SW480 (cell line): ENCODE data around the gene RGS1.

Source experiments
- DNase-seq: peaks from one replicate; pipeline ENCODE4 v3.0.0-alpha.2; 2016; ENCODE audit warnings: low spot score

Gene RGS1

GRCh38 chr1:192575499-192576189 lies at the start of gene RGS1:
Gene RGS1, plus strand, starts transcription at chr1:192575773. Its CDS starts 20 bp downstream, at chr1:192575793.
- no peak for DNase-seq

- DNase-seq = no peak
These were observed 48.3 kb upstream of the RGS1 start for GRCh38 chr1:192527111-192527795.

DNA sequence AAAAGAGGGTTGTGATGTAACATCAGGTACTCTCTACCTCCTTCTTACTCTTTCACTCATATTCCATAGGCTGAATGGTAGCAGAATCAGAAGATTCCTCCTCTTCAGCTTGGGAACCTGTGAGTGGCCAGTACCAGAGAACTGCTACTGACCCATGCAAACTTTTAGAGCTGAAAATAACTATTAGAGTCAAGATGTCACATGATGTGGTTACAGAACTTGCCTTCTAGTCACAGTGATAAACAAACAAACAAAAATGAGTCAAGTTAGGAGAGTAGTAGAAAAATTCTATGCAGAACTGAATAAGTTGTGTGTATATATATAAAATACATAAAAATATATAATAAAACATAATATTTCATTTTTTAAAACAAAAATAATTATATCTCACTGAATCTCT lies 47.6 kb upstream of the RGS1 start:
- DNase-seq = no peak

DNA sequence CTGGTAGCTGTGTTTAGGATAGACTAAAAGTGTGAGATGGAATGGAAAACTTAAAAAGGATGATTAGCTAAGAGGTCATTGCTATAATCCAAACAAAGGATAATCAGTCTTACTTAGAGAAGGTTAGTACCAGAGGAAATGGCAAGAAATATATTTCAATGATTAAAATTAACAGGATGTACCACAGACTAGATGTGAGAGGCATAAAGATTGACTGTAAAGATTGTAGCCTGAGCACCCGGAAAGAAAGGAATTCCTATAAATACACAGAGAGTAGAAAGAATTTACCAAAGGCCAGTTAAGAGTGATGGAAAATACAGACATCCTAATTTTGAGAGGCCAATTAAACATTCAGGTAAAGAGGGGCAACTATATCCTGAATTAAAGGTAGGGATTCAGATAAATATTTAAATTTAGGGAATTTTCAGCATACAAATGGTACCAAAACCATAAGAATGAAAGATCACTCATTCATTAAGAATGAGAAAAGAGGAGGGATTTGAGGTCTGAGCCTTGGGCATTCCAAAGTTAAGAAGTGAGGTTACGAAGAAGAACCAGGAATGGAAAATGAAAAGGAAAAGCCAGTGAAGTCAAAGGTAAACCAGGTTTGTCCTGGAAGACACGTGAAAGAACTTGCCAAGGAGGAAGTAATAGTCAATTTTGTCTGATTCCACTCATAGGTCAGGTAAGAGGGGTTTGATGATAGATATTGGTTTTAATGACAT lies 46.4 kb upstream of the RGS1 start:
- no peak for DNase-seq

GRCh38 chr1:192529811-192530210 lies 45.8 kb upstream of the RGS1 start:
- DNase-seq = no peak

- DNase-seq = no peak
These were observed 45.3 kb upstream of the RGS1 start for GRCh38 chr1:192530254-192530653.

DNA sequence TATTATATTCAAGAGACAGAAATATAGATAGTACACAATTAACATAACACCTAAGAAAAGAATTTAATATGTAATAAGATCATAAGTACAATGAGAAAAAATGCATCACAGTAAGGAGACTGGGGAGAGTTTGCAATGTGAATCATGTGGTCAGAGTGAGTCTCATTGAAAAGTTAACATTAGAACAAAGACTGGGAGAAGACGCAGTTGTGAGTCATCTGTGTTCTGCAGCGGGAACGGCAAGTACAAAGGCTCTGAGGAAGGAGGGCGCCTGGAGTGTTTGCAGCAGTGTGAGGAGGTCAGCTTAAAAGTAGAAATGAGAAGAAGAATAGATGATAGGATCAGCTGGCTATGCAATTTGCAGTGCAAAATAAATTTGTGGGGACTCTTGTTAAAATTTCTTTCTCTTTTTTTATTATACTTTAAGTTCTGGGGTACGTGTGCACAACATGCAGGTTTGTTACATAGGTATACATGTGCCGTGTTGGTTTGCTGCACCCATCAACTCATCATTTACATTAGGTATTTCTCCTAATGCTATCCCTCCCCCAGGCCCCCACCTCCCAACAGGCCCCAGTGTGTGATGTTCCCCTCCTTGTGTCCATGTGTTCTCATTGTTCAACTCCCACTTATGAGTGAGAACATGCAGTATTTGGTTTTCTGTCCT lies 44.4 kb upstream of the RGS1 start:
- DNase-seq = peak; percentile 70

GRCh38 chr1:192534666-192535065 lies 40.9 kb upstream of the RGS1 start:
- DNase-seq = no peak

DNA sequence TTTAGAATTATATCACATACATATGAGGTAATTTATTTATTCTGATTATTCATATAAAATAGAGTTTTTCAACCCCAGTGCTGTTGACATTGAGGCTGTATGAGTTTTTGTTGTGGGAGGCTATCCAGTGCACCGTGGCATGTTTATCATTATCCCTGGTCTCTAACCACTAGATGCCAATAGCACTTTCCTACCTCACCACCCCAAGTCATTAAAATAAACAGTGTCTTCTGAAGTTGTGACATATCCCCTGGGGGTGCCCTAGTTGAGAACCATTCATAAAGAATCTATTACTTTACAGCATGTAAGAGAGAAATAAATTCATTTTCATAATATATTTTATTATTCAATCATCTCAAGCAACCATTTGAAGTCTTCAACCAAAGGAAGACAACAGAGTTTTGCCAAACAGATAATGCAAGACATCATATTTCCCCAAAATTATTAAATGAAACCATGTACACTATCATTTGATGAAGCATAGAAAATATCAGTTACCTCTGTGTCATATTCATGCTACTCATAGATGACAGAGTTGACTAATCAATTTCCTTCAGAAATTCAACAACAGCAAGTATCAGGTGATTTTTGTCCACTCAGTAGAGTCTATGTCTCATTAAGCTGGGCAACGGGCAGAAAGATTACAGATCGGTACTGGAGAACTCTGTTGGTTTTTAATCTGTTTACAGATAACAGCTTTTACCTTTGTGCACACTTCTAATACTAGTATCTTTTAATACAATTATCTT lies 39.5 kb upstream of the RGS1 start:
- no peak for DNase-seq

GRCh38 chr1:192538407-192539296 lies 36.9 kb upstream of the RGS1 start:
- no peak for DNase-seq

- DNase-seq = peak; percentile 60
These were observed 36.1 kb upstream of the RGS1 start for GRCh38 chr1:192539297-192540092.

DNA sequence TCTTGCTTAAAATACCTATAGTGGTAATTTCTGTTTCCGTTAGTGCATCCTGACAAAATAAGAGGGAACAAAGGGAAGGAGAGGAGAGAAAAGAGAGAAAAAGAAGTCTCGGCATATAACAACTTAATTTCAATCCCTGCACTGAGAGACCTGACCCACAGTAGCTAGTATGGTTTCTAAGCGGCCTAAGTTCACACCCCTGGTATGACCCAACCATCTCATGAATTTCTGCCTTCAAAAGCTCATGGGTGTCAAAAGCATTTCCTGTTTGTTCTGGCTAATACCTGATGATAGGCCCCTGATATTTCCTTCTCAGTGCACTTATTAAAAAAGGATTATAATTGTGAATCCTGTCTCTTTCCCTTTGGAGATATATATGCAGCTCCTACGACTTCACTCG lies 32.1 kb upstream of the RGS1 start:
- DNase-seq = no peak

DNA sequence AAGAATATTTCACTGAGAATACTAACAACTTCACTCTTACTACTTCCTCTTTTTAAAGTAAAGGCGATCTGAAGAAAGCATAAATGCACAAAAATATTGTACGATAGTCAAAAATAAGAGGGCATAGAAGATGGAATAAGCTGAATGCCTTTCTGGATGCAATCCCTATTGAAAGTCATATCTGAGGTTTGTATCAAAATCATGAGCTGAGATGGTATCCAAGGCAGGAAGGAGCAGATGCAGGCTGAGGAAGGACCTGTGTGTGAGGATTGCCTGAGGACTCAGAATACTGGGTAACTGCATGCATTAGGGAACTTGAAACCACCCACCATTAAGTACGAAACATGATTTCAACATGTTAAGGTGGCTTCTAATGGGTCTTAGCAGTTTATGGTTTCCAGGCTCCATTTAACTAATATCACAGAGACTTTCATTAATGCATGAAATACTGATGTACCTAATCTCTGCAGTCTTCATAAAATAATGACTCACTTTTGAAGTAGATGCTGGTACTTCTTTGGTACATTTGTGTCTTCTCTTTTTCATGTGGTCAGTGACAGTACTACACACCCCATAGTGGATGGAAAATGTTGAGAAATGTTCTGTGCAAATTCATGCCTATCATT lies 29.6 kb upstream of the RGS1 start:
- DNase-seq = no peak

DNA sequence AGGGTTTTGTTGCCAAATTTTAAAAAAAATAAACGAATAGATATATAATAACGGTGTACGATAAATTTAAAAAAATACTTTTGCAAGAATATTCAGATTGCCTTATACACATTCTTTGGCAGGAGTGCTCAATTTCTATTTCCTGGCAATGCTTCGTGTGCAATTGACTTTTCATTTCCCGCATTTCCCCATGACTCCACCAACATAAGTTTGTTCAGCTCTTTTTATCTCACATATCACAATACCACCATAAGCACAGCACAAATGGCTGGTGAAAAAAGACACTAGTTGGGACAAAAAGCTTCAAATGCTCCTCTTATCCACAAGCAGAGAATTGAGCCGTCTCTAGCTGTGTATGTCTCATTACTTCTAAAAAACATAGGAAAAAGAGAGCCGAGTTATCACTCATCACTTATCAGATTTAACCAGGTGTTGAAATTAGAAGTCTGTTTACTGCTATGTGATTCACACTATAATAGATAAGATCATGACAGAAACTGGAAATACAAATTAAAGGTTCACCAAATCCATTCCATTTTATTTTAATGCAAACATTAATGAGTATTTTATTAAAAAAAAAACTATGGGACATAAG lies 28.9 kb upstream of the RGS1 start:
- no peak for DNase-seq

DNA sequence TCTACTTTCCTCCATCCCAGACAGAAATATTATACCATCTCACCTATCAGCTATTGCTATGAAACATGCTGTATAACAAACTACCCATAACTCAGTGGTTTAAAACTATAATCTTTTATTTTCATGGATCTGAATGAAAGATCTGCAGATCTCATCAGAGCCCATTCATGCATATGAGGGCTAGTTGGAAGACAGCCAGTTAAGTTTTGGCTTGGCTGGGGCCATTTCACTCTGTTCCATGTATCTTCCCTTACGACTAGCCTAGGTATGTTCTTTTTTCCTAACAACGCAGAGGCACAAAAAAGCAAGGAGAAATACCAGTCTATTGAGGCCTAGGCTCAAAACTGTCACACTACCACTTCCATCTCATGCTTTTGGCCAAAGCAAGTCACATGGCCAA lies 28.1 kb upstream of the RGS1 start:
- no peak for DNase-seq

DNA sequence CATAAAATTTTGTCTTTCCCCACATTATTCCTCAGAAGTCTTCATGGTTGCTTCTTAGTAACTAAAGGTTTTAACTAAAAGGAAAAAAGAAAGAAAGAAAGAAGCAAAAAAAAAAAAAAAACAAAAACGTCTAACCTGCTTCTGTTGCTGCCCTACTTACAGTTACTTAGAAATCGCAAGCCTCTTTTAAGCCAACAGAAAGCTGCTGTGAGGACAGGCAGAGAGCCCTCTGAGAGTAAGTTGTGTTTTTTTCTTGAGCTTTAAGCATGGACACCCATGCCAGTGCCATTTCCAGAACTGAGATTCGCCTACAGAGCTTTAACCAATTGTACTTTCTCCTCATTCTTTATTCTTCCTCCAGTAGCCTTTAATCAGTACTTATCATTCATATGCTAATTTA lies 25.6 kb upstream of the RGS1 start:
- no peak for DNase-seq

DNA sequence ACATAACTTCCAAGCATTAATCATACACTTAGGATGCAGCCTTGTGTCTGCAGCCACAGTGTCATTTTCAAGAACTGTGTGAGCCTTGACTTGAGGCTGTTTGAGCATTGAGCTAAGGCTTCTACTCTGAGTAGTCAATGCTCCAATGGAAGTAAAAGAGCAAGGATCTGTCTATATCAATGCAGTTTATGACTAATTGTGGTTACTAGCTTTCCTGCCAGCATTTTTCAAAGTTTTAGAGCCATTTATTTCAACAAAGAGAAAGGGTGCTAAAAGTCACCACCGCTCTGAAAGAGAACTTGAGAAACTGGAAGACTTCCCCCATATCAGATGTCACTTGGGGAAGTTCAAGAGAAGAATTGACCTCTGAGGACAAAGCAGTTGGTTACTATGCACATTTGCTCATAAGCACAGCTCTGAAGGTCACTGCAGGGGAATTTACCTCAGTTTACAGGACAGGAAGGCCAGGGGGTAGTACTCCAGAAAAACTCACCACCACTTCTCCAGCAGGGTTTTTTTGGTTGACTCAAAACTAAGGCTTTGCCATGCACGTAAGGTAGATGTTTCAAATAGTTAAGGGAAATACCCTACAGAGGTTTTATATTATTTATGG lies 24.5 kb upstream of the RGS1 start:
- no peak for DNase-seq

DNA sequence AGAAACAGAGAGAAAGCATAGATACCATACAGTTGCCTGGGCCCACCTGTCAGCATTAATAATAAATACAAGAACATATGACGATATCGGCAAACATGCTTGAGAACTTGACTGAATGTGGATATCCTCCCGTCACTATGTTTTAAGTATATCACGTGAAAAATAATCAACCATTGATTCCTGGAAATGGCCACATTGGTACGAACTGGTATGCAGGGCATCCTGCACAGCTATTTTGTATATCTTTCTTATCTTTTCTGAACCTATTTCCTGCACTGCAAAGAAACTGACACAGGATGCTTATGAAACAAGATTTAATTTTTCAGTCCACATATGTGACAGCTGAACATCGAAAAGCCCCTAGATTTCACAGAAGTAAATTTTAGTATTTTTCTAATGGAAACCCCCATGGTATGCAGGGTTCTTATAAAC lies 22.8 kb upstream of the RGS1 start:
- no peak for DNase-seq

- DNase-seq = no peak
These were observed 21.8 kb upstream of the RGS1 start for GRCh38 chr1:192553741-192554140.
